Pulmonary artery endothelial cell (primary cell): ENCODE data around the gene PPP1R13B. TPM values are rescaled to one million over a fixed set of nuclear protein-coding genes. Genes with fewer than 3 reads are reported as not detected.
"Not testable (repeated sequence)": the region's sequence is repeated elsewhere in the genome, so short reads cannot be mapped to it uniquely, and the experiment has no call there.

ENCODE experiments used
- DNase-seq: peaks from one replicate; pipeline ENCODE4 v3.0.0-alpha.2; 2011; ENCODE audit warnings: low read depth, low spot score
- total RNA-seq: library from RNA; depleted of rRNA; stranded (reverse); fragments of >200 nt; gene quantifications from 2 replicates; pipeline ENCODE4 v1.2.3, GENCODE V29; 2014

The PPP1R13B gene
- total RNA-seq, 1 donor from 2014 or later: 7.5 TPM

- no peak for DNase-seq
Measured at GRCh38 chr14:103702095-103702494, 145.3 kb downstream of the PPP1R13B start.

- no peak for DNase-seq
Measured at GRCh38 chr14:103700753-103701490, 146.5 kb downstream of the PPP1R13B start.

- no peak for DNase-seq
Measured at GRCh38 chr14:103699901-103700752, 147.2 kb downstream of the PPP1R13B start.

GRCh38 chr14:103699261-103699661 lies 148.1 kb downstream of the PPP1R13B start:
- no peak for DNase-seq

GRCh38 chr14:103698380-103699260 lies 148.8 kb downstream of the PPP1R13B start:
- no peak for DNase-seq

- no peak for DNase-seq
Measured at GRCh38 chr14:103697603-103698379, 149.6 kb downstream of the PPP1R13B start.

- no peak for DNase-seq
Measured at GRCh38 chr14:103697206-103697602, 150.2 kb downstream of the PPP1R13B start.

- no peak for DNase-seq
Measured at GRCh38 chr14:103696466-103697071, 150.8 kb downstream of the PPP1R13B start.

- no peak for DNase-seq
Measured at GRCh38 chr14:103696070-103696402, 151.3 kb downstream of the PPP1R13B start.

GRCh38 chr14:103695296-103696069 lies 151.9 kb downstream of the PPP1R13B start:
- DNase-seq: no peak

GRCh38 chr14:103694572-103695026 lies 152.8 kb downstream of the PPP1R13B start:
- DNase-seq: no peak

GRCh38 chr14:103693515-103693914 lies 153.9 kb downstream of the PPP1R13B start:
- no peak for DNase-seq

- DNase-seq: no peak
Measured at GRCh38 chr14:103692871-103693270, 154.5 kb downstream of the PPP1R13B start.

- DNase-seq: no peak
Measured at GRCh38 chr14:103692159-103692558, 155.2 kb downstream of the PPP1R13B start.

GRCh38 chr14:103691655-103692054 lies 155.7 kb downstream of the PPP1R13B start:
- not testable (repeated sequence) for DNase-seq

GRCh38 chr14:103690332-103690731 lies 157.0 kb downstream of the PPP1R13B start:
- DNase-seq: no peak

- DNase-seq: no peak
Measured at GRCh38 chr14:103688906-103689902, 158.2 kb downstream of the PPP1R13B start.

GRCh38 chr14:103688441-103688840 lies 158.9 kb downstream of the PPP1R13B start:
- DNase-seq: no peak
